HL-60 (cell line): Measurements from ENCODE around the gene BRMS1.

Experiments
- GABPA ChIP-seq: IDR thresholded peaks from 2 replicates; pipeline ENCODE4 v1.6.1; 2012; ENCODE audit warnings: low read depth
- POLR2AphosphoS5 ChIP-seq: IDR thresholded peaks from 2 replicates; pipeline ENCODE4 v1.6.1; 2012; ENCODE audit warnings: low read depth
- SPI1 ChIP-seq: IDR thresholded peaks from 2 replicates; pipeline ENCODE4 v1.6.1; 2012; ENCODE audit warnings: low read depth, mild to moderate bottlenecking, borderline replicate concordance
- TF ChIP-seq, protein P1 (sequence below): IDR thresholded peaks from one replicate; pipeline ENCODE4 v1.5.1; 2011; ENCODE audit warnings: low read length, control low read depth, inconsistent platforms; ENCODE audit not compliant: insufficient read depth
- TF ChIP-seq, protein P2 (sequence below): IDR thresholded peaks from 2 replicates; pipeline ENCODE4 v1.6.1; 2012; ENCODE audit warnings: low read depth; ENCODE audit not compliant: insufficient replicate concordance

- TF ChIP-seq POLR2AphosphoS5 (no peak), SPI1 (no peak), GABPA (no peak)
- TF ChIP-seq, protein P1, sequence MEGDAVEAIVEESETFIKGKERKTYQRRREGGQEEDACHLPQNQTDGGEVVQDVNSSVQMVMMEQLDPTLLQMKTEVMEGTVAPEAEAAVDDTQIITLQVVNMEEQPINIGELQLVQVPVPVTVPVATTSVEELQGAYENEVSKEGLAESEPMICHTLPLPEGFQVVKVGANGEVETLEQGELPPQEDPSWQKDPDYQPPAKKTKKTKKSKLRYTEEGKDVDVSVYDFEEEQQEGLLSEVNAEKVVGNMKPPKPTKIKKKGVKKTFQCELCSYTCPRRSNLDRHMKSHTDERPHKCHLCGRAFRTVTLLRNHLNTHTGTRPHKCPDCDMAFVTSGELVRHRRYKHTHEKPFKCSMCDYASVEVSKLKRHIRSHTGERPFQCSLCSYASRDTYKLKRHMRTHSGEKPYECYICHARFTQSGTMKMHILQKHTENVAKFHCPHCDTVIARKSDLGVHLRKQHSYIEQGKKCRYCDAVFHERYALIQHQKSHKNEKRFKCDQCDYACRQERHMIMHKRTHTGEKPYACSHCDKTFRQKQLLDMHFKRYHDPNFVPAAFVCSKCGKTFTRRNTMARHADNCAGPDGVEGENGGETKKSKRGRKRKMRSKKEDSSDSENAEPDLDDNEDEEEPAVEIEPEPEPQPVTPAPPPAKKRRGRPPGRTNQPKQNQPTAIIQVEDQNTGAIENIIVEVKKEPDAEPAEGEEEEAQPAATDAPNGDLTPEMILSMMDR, result no peak
- TF ChIP-seq, protein P2, sequence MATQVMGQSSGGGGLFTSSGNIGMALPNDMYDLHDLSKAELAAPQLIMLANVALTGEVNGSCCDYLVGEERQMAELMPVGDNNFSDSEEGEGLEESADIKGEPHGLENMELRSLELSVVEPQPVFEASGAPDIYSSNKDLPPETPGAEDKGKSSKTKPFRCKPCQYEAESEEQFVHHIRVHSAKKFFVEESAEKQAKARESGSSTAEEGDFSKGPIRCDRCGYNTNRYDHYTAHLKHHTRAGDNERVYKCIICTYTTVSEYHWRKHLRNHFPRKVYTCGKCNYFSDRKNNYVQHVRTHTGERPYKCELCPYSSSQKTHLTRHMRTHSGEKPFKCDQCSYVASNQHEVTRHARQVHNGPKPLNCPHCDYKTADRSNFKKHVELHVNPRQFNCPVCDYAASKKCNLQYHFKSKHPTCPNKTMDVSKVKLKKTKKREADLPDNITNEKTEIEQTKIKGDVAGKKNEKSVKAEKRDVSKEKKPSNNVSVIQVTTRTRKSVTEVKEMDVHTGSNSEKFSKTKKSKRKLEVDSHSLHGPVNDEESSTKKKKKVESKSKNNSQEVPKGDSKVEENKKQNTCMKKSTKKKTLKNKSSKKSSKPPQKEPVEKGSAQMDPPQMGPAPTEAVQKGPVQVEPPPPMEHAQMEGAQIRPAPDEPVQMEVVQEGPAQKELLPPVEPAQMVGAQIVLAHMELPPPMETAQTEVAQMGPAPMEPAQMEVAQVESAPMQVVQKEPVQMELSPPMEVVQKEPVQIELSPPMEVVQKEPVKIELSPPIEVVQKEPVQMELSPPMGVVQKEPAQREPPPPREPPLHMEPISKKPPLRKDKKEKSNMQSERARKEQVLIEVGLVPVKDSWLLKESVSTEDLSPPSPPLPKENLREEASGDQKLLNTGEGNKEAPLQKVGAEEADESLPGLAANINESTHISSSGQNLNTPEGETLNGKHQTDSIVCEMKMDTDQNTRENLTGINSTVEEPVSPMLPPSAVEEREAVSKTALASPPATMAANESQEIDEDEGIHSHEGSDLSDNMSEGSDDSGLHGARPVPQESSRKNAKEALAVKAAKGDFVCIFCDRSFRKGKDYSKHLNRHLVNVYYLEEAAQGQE, result no peak
Measured at GRCh38 chr11:66297610-66298009, 47.3 kb downstream of the BRMS1 start.
